Measurements from ENCODE around the gene AP1AR.
"Not testable (repeated sequence)": the region's sequence is repeated elsewhere in the genome, so short reads cannot be mapped to it uniquely, and the experiment has no call there.

The AP1AR gene

DNA sequence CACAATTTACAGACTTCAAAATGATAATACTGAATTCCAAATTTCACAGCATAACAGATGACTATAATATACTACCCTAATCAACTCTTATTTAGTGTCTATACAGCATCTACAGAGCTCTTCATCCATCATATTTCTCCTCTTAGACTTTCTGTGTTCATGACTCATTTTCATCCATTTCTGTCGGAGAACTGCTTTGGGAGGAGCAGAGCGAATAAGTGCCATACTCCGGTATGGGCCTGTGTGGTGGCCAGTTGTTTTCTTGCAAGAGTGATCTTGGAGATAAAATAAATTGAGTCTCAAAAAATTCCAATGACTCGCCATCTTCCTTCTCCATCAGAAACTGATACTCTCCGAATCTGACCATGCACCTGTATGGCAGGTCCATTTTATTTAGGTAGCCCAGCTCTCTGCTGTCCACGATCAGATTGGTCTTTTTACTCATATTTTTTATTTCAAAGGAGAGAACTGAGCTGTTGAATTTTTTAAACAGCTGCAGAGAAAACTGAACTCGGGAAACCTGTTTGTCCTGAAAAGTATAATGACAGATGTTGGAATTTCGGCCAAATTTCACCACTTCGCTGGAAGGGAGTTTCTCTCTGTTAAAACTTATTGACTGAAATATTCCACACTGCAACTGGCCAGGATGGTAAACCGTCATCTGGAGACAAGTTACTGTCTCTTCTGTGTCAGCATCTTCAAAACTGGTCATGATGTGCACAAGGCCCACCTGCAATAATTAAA, 46.3 kb downstream of the AP1AR start:
- H3K4me3 ChIP-seq (ENCODE audit: control insufficient read depth, low read depth, low read length) = no peak overlapping the region
- DNase-seq (ENCODE audit: low read depth) = no peak
- TF ChIP-seq, protein P1, sequence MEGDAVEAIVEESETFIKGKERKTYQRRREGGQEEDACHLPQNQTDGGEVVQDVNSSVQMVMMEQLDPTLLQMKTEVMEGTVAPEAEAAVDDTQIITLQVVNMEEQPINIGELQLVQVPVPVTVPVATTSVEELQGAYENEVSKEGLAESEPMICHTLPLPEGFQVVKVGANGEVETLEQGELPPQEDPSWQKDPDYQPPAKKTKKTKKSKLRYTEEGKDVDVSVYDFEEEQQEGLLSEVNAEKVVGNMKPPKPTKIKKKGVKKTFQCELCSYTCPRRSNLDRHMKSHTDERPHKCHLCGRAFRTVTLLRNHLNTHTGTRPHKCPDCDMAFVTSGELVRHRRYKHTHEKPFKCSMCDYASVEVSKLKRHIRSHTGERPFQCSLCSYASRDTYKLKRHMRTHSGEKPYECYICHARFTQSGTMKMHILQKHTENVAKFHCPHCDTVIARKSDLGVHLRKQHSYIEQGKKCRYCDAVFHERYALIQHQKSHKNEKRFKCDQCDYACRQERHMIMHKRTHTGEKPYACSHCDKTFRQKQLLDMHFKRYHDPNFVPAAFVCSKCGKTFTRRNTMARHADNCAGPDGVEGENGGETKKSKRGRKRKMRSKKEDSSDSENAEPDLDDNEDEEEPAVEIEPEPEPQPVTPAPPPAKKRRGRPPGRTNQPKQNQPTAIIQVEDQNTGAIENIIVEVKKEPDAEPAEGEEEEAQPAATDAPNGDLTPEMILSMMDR (conservative IDR thresholded peaks at IDR 0.05; ENCODE audit: control insufficient read depth, insufficient read depth, low read depth, low read length) = no peak

DNA sequence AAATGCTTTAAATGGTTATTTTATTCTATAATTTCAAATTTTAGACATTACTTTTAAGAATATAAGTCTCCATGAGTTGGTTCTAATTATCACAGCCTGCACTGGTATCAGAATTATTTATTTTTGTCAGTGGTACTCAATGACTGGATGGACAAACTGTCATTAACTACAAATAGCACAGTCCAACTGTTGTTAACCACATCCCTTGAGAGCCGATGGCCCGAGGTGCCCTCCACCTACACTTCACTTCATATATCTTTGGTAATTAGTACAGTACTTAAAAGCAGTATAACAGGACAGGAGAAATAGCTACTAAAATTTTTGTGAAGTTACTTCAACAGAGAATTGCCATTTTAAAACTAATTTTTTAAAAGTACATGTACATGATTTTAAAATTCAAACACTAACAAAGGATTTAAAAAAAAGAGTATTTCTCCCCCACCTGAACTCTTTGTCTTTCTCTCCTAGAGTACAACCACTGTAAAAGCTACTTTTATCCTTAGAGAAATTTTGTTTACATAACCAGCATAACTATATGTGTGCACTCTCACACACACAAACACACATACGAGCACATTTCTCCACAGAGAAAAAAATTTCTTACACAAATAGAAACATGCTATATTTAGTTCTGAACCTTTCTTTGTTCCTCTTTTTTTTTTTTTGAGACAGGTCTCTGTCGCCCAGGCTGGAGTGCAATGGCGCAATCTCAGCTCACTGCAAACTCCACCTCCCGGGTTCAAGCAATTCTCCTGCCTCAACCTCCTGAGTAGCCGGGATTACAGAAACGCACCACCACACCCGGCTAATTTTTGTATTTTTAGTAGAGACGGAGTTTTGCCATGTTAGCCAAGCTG, 47.7 kb downstream of the AP1AR start:
- no peak overlapping the region for H3K4me3 ChIP-seq (ENCODE audit: control insufficient read depth, low read depth, low read length)
- TF ChIP-seq, protein P1 (conservative IDR thresholded peaks at IDR 0.05; ENCODE audit: control insufficient read depth, insufficient read depth, low read depth, low read length) = no peak
- no peak for DNase-seq (ENCODE audit: low read depth)

DNA sequence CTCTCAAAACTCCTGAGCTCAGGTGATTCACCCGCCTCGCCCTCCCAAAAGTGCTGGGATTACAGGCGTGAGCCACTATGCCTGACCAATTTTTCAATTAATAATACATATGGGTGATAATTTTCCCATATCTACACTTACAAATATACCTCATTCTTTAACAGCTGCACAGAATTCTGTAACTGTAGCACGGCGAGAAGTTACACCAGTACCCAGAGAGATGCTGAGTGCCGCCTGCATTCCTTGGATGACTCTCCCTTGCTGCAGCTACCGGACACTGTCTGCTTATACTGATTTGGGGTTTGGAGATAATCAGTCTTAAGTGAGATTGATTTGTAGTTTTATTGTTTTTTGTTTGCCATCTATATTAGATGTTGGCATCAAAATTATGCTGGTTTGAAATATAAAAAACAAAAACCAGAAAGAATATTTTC, 48.3 kb downstream of the AP1AR start:
- TF ChIP-seq, protein P1 (conservative IDR thresholded peaks at IDR 0.05; ENCODE audit: control insufficient read depth, insufficient read depth, low read depth, low read length) = no peak
- DNase-seq (ENCODE audit: low read depth) = no peak
- H3K4me3 ChIP-seq (ENCODE audit: control insufficient read depth, low read depth, low read length) = no peak overlapping the region

DNA sequence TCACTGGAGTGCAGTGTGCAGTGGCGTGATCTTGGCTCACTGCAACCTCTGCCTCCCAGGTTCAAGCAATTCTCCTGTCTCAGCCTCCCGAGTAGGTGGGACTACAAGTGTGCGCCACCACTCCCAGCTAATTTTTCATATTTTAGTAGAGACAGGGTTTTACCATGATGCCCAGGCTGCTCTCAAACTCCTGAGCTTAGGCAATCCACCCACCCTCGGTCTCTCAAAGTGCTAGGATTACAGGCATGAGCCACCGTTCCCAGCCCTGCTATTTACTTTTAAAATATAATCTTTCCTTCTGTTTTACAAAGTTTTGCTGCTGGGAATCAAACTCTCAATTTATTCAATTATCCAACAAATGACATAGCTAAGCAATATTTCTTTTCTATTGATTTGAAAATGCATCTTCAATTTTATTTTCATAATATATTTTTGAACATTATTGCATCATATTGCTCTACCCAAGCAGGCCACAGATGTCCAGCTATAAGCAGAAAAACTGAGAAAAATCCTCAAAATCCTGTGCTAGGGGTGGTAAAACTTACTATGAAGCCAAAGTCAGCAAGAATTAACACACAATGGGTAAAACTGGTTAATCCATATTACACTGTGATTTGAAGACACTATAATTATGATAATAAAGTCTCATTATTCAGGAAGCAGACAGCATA, 48.9 kb downstream of the AP1AR start:
- TF ChIP-seq, protein P1 (conservative IDR thresholded peaks at IDR 0.05; ENCODE audit: control insufficient read depth, insufficient read depth, low read depth, low read length) = no peak
- H3K4me3 ChIP-seq (ENCODE audit: control insufficient read depth, low read depth, low read length) = no peak overlapping the region
- no peak for DNase-seq (ENCODE audit: low read depth)

DNA sequence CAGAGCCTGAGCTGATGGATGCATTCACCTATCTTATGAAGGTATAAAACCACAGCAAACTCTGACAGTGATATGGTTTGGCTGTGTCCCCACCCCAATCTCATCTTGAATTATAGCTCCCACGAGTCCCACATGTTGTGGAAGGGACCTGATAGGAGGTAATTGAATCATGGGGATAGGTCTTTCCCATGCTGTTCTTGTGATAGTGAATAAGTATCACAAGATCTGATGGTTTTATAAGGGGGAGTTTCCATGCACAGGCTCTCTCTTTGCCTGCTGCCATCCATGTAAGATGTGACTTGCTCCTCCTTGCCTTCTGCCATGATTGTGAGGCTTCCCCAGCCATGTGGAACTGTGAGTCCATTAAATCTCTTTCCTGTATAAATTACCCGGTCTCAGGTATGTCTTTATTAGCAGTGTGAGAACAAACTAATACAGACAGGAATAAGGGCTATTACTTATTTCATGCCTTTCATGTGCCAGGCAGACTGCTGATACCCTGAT, 50.4 kb downstream of the AP1AR start:
- DNase-seq (ENCODE audit: low read depth); H3K4me3 ChIP-seq (ENCODE audit: control insufficient read depth, low read depth, low read length): not testable (repeated sequence)

DNA sequence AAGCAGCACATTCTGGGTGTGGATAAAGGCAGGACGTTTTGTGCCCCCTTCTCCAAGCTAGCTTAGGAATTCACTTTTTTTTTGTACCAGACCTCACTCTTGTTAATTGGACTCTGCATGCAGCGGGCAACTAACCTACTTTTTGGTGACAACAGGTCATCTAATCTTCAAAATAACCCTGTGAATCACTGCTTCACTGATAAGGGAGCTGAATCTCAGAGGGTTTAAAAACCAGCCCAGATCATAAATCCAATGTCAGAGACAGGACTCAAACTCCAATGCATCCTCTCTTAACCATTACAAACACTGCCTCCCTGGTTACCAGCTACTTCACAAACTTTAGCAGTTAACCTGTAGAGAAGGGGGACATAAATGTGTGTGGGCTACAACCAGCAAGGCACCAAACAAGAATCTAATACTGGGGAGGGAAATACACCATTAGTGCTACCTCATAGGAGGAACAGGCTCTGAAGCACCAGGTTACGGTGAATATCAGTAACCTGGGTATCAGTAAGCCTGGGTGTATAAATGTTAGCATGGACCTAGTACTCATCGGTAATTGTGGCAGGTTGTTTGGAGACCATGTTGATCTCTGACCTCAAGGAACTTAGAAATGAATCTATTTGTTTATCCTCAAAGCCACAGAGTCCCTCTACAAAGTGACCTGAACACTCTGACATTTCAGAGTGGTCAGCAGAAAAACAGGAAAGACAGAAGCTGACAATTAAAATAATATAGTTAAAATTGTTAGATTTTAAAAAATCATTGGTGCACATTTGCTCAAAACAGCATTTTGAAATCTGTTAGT, 51.5 kb downstream of the AP1AR start:
- no peak overlapping the region for H3K4me3 ChIP-seq (ENCODE audit: control insufficient read depth, low read depth, low read length)
- no peak for DNase-seq (ENCODE audit: low read depth)
- TF ChIP-seq, protein P1 (conservative IDR thresholded peaks at IDR 0.05; ENCODE audit: control insufficient read depth, insufficient read depth, low read depth, low read length) = no peak

Data from fibroblast of mammary gland (primary cell).